Left lung (tissue), 10 donors: ENCODE measurements around the gene MMP20. TPM values are rescaled to one million over a fixed set of nuclear protein-coding genes. Genes with fewer than 3 reads are reported as not detected.

ENCODE experiments used
- ATAC-seq: fragments of 200-7000 bp; cut with Tn5 transposase; one replicate; pipeline ENCODE4 v1.9.1; 2020; ENCODE audit warnings: moderate library complexity
- DNase-seq, 4 donors: peaks; one replicate each; pipeline ENCODE4 v3.0.0-alpha.2; 2013 to 2020
- H3K27ac ChIP-seq, 2 donors: fragments of 200-600 bp; sonication (generic) in 1 of 2; one replicate each; pipeline versions ENCODE4 v1.5.0 to v1.8.0; 2020 to 2021
- H3K27me3 ChIP-seq, 2 donors: fragments of 200-600 bp; sonication (generic) in 1 of 2; one replicate each; pipeline versions ENCODE4 v1.5.0 to v1.8.0; 2020 to 2021
- H3K36me3 ChIP-seq, 2 donors: fragments of 200-600 bp; sonication (generic) in 1 of 2; one replicate each; pipeline versions ENCODE4 v1.5.0 to v1.8.0; 2020 to 2021
- H3K4me1 ChIP-seq, 2 donors: fragments of 200-600 bp; one replicate each; pipeline ENCODE4 v1.8.0; 2021
- H3K4me3 ChIP-seq, 2 donors: fragments of 200-600 bp; sonication (generic) in 1 of 2; one replicate each; pipeline versions ENCODE4 v1.5.0 to v1.8.0; 2020 to 2021; ENCODE audit warnings: mild to moderate bottlenecking in 1 of 2
- H3K9me3 ChIP-seq, 2 donors: fragments of 200-600 bp; sonication (generic) in 1 of 2; one replicate each; pipeline versions ENCODE4 v1.5.0 to v1.8.0; 2020 to 2021
- CTCF ChIP-seq, 2 donors: fragments of 200-600 bp; sonication (generic) in 1 of 2; IDR thresholded peaks; one replicate each; pipeline versions ENCODE4 v1.5.0 to v1.8.0; 2021; ENCODE audit warnings: antibody characterized with exemption in 2 of 2
- intact Hi-C, 2 donors: fragments of 100-400 bp; cut with DNase I; formaldehyde crosslinking; loops; one replicate each; pipeline versions ENCODE4 v1.11.2 to v1.14.2; 2022
- polyA plus RNA-seq, 6 donors: library from polyadenylated mRNA; unstranded; fragments of 120-200 nt; gene quantifications; one replicate each; pipeline ENCODE4 v1.2.1, GENCODE V29; 2013; ENCODE audit not compliant: insufficient read length in 6 of 6
- total RNA-seq, 2 donors: library from RNA; stranded (reverse); fragmentation: NEBNext Ultra II Directional; extraction: Animal tissue kit (Norgen Biotek cat#: 25700); gene quantifications; one replicate each; pipeline ENCODE4 v1.2.1, GENCODE V29; 2021
- donor health status: DM: no; HTN: yes; CAD: no.
- donor health status: DM: no; HTN: no; CAD: no.

Gene MMP20
- total and polyA plus RNA-seq, 8 donors, result not detected

GRCh38 chr11:102564110-102564509 lies 61.0 kb downstream of the MMP20 start:
- DNase-seq (no peak), ATAC-seq (peak; percentile 60)
- Histone ChIP-seq H3K36me3 (no peaks in the 10 kb centered on the region), H3K4me1 (peaks cover 11 to 22% of the 10 kb centered on the region in 2 donors), H3K27ac (no peak overlapping the region), H3K27me3 (no peaks in the 10 kb centered on the region), H3K9me3 (peaks cover 0 to 12% of the 10 kb centered on the region in 2 donors), H3K4me3 (no peak overlapping the region)
- no peak for TF ChIP-seq CTCF (IDR thresholded peaks at IDR 0.05)
- intact Hi-C loops, result no loop called here

GRCh38 chr11:102561636-102562035 lies 63.5 kb downstream of the MMP20 start:
- no peaks in the 10 kb centered on the region for H3K36me3 ChIP-seq
- no peak overlapping the region for H3K4me3 ChIP-seq
- no peak for TF ChIP-seq CTCF (IDR thresholded peaks at IDR 0.05)
- ATAC-seq (no peak), DNase-seq (no peak)
- intact Hi-C loops, result no loop called here
- H3K4me1 ChIP-seq, result peaks cover 11 to 22% of the 10 kb centered on the region in 2 donors
- no peaks in the 10 kb centered on the region for H3K27me3 ChIP-seq
- H3K9me3 ChIP-seq, result peaks cover 0 to 6% of the 10 kb centered on the region in 2 donors
- H3K27ac ChIP-seq, result peak overlapping the region in 1 of 2 donors; percentile 28

- H3K9me3 ChIP-seq, result no peaks in the 10 kb centered on the region
- peak overlapping the region; percentile 31 to 75 for H3K27ac ChIP-seq
- peak in 2 of 4 donors; percentile 23 to 32 for DNase-seq
- peak; percentile 77 for ATAC-seq
- intact Hi-C loops, result no loop called here
- TF ChIP-seq CTCF (IDR thresholded peaks at IDR 0.05), result no peak
- H3K4me1 ChIP-seq, result peaks cover 11 to 22% of the 10 kb centered on the region in 2 donors
- H3K27me3 ChIP-seq, result no peaks in the 10 kb centered on the region
- H3K4me3 ChIP-seq, result no peak overlapping the region
- H3K36me3 ChIP-seq, result no peaks in the 10 kb centered on the region
Measured at GRCh38 chr11:102560555-102561011, 64.5 kb downstream of the MMP20 start.

GRCh38 chr11:102559839-102560238 lies 65.3 kb downstream of the MMP20 start:
- DNase-seq, result no peak
- ATAC-seq, result peak; percentile 46
- peaks cover 11 to 22% of the 10 kb centered on the region in 2 donors for H3K4me1 ChIP-seq

GRCh38 chr11:102555091-102555490 lies 70.0 kb downstream of the MMP20 start:
- ATAC-seq (no peak), DNase-seq (no peak)
- no peaks in the 10 kb centered on the region for H3K9me3 ChIP-seq
- H3K36me3 ChIP-seq, result no peaks in the 10 kb centered on the region
- intact Hi-C loops, result no loop called here
- no peaks in the 10 kb centered on the region for H3K27me3 ChIP-seq
- peaks cover 0 to 6% of the 10 kb centered on the region in 2 donors for H3K4me1 ChIP-seq
- H3K27ac ChIP-seq, result no peak overlapping the region
- no peak overlapping the region for H3K4me3 ChIP-seq
- no peak for TF ChIP-seq CTCF (IDR thresholded peaks at IDR 0.05)

More at GRCh38 chr11:102559839-102560238, 65.3 kb downstream of the MMP20 start:
- H3K4me3 ChIP-seq, result no peak overlapping the region
- peak overlapping the region; percentile 31 to 75 for H3K27ac ChIP-seq
- no peak for TF ChIP-seq CTCF (IDR thresholded peaks at IDR 0.05)
- no peaks in the 10 kb centered on the region for H3K9me3 ChIP-seq
- no peaks in the 10 kb centered on the region for H3K27me3 ChIP-seq
- H3K36me3 ChIP-seq, result no peaks in the 10 kb centered on the region
- intact Hi-C loops, result no loop called here
